Panc1 (cell line): ENCODE results near the gene UBXN1. TPM values are rescaled to one million over a fixed set of nuclear protein-coding genes. Genes with fewer than 3 reads are reported as not detected.
A peak's percentile ranks its signal among the peaks of the same experiment; 100 is the strongest.

Source experiments
- ATAC-seq: fragments of 200-7000 bp; cut with Tn5 transposase; 2 replicates; pipeline ENCODE4 v1.9.1; 2020; ENCODE audit warnings: mild to moderate bottlenecking, moderate library complexity
- BruUV-seq: library from RNA; stranded (reverse); fragments of 400-500 nt; replicated peaks from 2 replicates; lab custom pipeline; 2021; lab: Mats Ljungman, UMichigan
- CTCF ChIA-PET: fragments of 300-600 bp; sonication (Branson Sonifier 250); formaldehyde crosslinking; loops from one replicate; lab custom pipeline; 2022; ENCODE audit warnings: antibody characterized with exemption; lab: Charles Lee
- POLR2A ChIA-PET: fragments of 300-600 bp; sonication (Branson Sonifier 250); formaldehyde crosslinking; loops from one replicate; lab custom pipeline; 2022; ENCODE audit warnings: antibody characterized with exemption; lab: Charles Lee
- DNase-seq: peaks from one replicate; pipeline ENCODE4 v3.0.0-alpha.2; 2010; ENCODE audit warnings: low read depth, low spot score
- H3K27ac ChIP-seq: 2 replicates; pipeline ENCODE4 v1.5.1; 2011; ENCODE audit warnings: mild to moderate bottlenecking, low read length, inconsistent platforms
- H3K27me3 ChIP-seq: fragments of 200-500 bp; sonication (Bioruptor generic); 2 replicates; pipeline ENCODE4 v1.6.0; 2014; ENCODE audit warnings: low read length, inconsistent platforms; ENCODE audit not compliant: control insufficient read depth, insufficient read depth
- H3K36me3 ChIP-seq: fragments of 200-500 bp; sonication (Bioruptor generic); 2 replicates; pipeline ENCODE4 v1.5.1; 2014; ENCODE audit warnings: inconsistent platforms, mild to moderate bottlenecking, low read length, moderate library complexity; ENCODE audit not compliant: control insufficient read depth, insufficient read depth
- H3K4me1 ChIP-seq: 2 replicates; pipeline ENCODE4 v1.5.1; 2011; ENCODE audit warnings: inconsistent platforms, mild to moderate bottlenecking, low read length, moderate library complexity; ENCODE audit not compliant: control insufficient read depth, insufficient read depth
- H3K4me3 ChIP-seq, 2 experiments: 2 replicates each; pipeline ENCODE4 v1.5.1; 2011 to 2012; ENCODE audit warnings: low read depth in 2 of 2, low read length in 2 of 2, mild to moderate bottlenecking in 2 of 2, inconsistent platforms in 1 of 2, moderate library complexity in 1 of 2
- H3K9me3 ChIP-seq: fragments of 200-500 bp; sonication (Bioruptor generic); 2 replicates; pipeline ENCODE4 v1.5.1; 2014; ENCODE audit warnings: low read depth, mild to moderate bottlenecking, inconsistent platforms, low read length, moderate library complexity; ENCODE audit not compliant: control insufficient read depth, insufficient read depth
- CTCF ChIP-seq: fragments of 450-650 bp; IDR thresholded peaks from 2 replicates; pipeline ENCODE4 v1.5.1; 2017; ENCODE audit warnings: mild to moderate bottlenecking
- POLR2AphosphoS5 ChIP-seq: IDR thresholded peaks from 2 replicates; pipeline ENCODE4 v1.6.1; 2012; ENCODE audit warnings: mild to moderate bottlenecking, low read depth, low read length, moderate library complexity
- REST ChIP-seq, 2 experiments: IDR thresholded peaks; 2 replicates each; pipeline ENCODE4 v1.6.1; 2011 to 2012; ENCODE audit warnings: low read depth in 2 of 2, control low read depth in 1 of 2, low read length in 1 of 2, mild to moderate bottlenecking in 1 of 2, moderate library complexity in 1 of 2; ENCODE audit not compliant: insufficient read depth in 1 of 2
- SIN3A ChIP-seq: IDR thresholded peaks from 2 replicates; pipeline ENCODE4 v1.6.1; 2012; ENCODE audit warnings: low read depth, mild to moderate bottlenecking, low read length, moderate library complexity, borderline replicate concordance; ENCODE audit not compliant: insufficient read depth
- TCF7L2 ChIP-seq: IDR thresholded peaks from 2 replicates; pipeline ENCODE4 v1.6.1; 2011; ENCODE audit warnings: mild to moderate bottlenecking, low read depth, low read length, inconsistent platforms
- in situ Hi-C: cut with HindIII; loops from 2 replicates; pipeline ENCODE4 v1.10.0; 2016; ENCODE audit warnings: low sequenced_read_pairs, low pct_unique_long_range_greater_than_20kb
- intact Hi-C: fragments of 100-400 bp; cut with micrococcal nuclease; formaldehyde crosslinking; loops from one replicate; pipeline ENCODE4 v1.10.0; 2022; ENCODE audit not compliant: unreplicated experiment
- total RNA-seq: library from RNA; stranded (reverse); gene quantifications from one replicate; pipeline ENCODE4 v1.2.1, GENCODE V29; 2021; ENCODE audit not compliant: unreplicated experiment

Gene UBXN1
- total RNA-seq, 1 experiment from 2014 or later: 105 TPM

DNA sequence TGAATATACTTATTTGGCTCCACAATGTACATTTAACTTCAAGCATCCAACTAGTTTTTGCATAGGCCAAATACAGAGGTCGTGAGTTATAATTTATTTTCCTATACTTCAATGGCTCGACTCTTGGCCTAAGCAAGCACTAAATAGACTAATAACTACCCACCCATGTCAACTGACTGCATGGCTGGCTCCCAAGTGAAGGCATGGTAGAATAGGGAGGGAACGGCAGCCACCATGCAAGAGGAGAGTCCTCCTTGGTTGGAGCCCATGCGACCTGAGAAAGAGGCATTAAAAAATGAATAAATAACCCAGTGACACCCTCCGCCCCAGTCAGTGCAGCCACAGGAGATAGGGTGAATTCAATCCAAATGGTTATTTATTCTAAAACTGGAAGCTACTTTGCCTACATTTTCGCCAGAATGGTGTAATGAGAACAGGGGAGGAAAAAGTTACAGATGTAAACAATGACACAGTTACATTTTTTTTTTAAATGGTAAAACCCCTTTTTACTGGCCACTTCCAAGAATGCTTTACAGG is 33.5 kb upstream of the UBXN1 start:
- ChIA-PET POLR2A (interaction anchor here (0.7 kb wide), 1 partner anchor 541 kb away, joined by 4 read pairs; no protein-coding TSS in a partner anchor), CTCF (no interaction called here)
- no peak for ATAC-seq
- Histone ChIP-seq H3K4me1 (peaks cover 11% of the 10 kb centered on the region), H3K27ac (no peak overlapping the region), H3K27me3 (no peaks in the 10 kb centered on the region), H3K9me3 (no peaks in the 10 kb centered on the region), H3K36me3 (peaks cover 28% of the 10 kb centered on the region), H3K4me3 (no peak overlapping the region)
- no TSS peak for BruUV-seq
- TF ChIP-seq TCF7L2 (no peak), REST (IDR thresholded peaks at IDR 0.05; ENCODE audit: insufficient read depth in 1 of 2, low read depth in 2 of 2, low read length in 1 of 2) (no peak), POLR2AphosphoS5 (no peak), SIN3A (no peak), CTCF (no peak)
- DNase-seq: no peak
- intact Hi-C loops: no loop called here
- in situ Hi-C loops: no loop called here

- no peak for TF ChIP-seq TCF7L2
- no peak for TF ChIP-seq POLR2AphosphoS5
- no peak for TF ChIP-seq CTCF
- no peak for TF ChIP-seq SIN3A
- no peak for TF ChIP-seq REST (IDR thresholded peaks at IDR 0.05; ENCODE audit: insufficient read depth in 1 of 2, low read depth in 2 of 2, low read length in 1 of 2)
- intact Hi-C loops: no loop called here
- Histone ChIP-seq H3K4me3 (peak overlapping the region; percentile 12 to 33; a peak in 2 of 4 replicates), H3K9me3 (no peaks in the 10 kb centered on the region), H3K4me1 (peaks cover 27% of the 10 kb centered on the region), H3K27me3 (no peaks in the 10 kb centered on the region), H3K36me3 (peaks cover 12% of the 10 kb centered on the region), H3K27ac (peak overlapping the region; percentile 82)
- in situ Hi-C loops: no loop called here
- ChIA-PET CTCF (interaction anchor here (0.5 kb wide), 1 partner anchor 17 kb away, joined by 4 read pairs; no protein-coding TSS in a partner anchor), POLR2A (no interaction called here)
- no TSS peak for BruUV-seq
- DNase-seq: no peak
- no peak for ATAC-seq
These were observed 31.1 kb upstream of the UBXN1 start for GRCh38 chr11:62710001-62710345.
